ENCODE data around the gene WNT3A.

WNT3A gene

GRCh38 chr1:228092342-228093049 is 85.7 kb downstream of the WNT3A start:
- no peak for TF ChIP-seq CTCF (IDR thresholded peaks at IDR 0.05; ENCODE audit: low read depth, low read length)
- DNase-seq (ENCODE audit: extremely low read depth, low read depth) = no peak

GRCh38 chr1:228093050-228093906 is 86.5 kb downstream of the WNT3A start:
- DNase-seq (ENCODE audit: extremely low read depth, low read depth) = no peak
- no peak for TF ChIP-seq CTCF (IDR thresholded peaks at IDR 0.05; ENCODE audit: low read depth, low read length)

GRCh38 chr1:228094432-228095016 is 87.7 kb downstream of the WNT3A start:
- DNase-seq (ENCODE audit: extremely low read depth, low read depth) = no peak
- TF ChIP-seq CTCF (IDR thresholded peaks at IDR 0.05; ENCODE audit: low read depth, low read length) = no peak

- TF ChIP-seq CTCF (IDR thresholded peaks at IDR 0.05; ENCODE audit: low read depth, low read length) = no peak
- DNase-seq (ENCODE audit: extremely low read depth, low read depth) = no peak
These were observed 88.4 kb downstream of the WNT3A start for GRCh38 chr1:228095161-228095560.

- no peak for TF ChIP-seq CTCF (IDR thresholded peaks at IDR 0.05; ENCODE audit: low read depth, low read length)
- no peak for DNase-seq (ENCODE audit: extremely low read depth, low read depth)
These were observed 89.1 kb downstream of the WNT3A start for GRCh38 chr1:228095938-228096337.

GRCh38 chr1:228096416-228097332 is 89.9 kb downstream of the WNT3A start:
- TF ChIP-seq CTCF (IDR thresholded peaks at IDR 0.05; ENCODE audit: low read depth, low read length) = no peak
- no peak for DNase-seq (ENCODE audit: extremely low read depth, low read depth)
